ENCODE data around the gene RAB44.

DNA sequence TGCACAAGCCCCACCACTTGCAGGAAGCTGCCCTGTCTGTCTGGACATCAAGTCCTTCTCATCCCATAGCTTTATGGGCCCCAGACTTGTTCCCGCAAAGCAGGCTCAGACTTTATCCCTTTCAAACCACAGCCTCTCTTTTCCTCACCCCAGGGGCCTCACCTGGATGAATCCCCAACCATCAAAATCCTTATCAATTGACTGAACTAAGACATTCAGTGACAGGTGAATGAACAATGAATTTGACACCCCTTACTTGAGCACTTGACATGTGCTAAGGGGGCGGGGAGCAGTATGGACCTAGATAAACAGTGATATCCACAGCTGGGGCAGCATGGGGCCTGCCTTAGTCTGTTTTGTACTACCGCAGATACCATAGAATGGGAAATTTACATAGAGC is 5.0 kb downstream of the RAB44 start:
- TF ChIP-seq GATA2 (IDR thresholded peaks at IDR 0.05; ENCODE audit: low read depth, low read length) (no peak), GATA3 (IDR thresholded peaks at IDR 0.05; ENCODE audit: low read depth, low read length) (no peak)

Data from SH-SY5Y (cell line).